K562 (cell line): ENCODE results near the gene GPR78. TPM values are rescaled to one million over a fixed set of nuclear protein-coding genes. Genes with fewer than 3 reads are reported as not detected.

Source experiments
- ATAC-seq: fragments of 200-7000 bp; cut with Tn5 transposase; 3 replicates; pipeline ENCODE4 v1.9.1; 2020; ENCODE audit warnings: moderate library complexity
- BruUV-seq: library from RNA; stranded (reverse); fragments of 400-500 nt; replicated peaks from 2 replicates; lab custom pipeline; 2021; lab: Mats Ljungman, UMichigan
- CTCF ChIA-PET: fragments of 300-600 bp; formaldehyde crosslinking; extraction: SDS; loops from one replicate; lab custom pipeline; 2021; ENCODE audit warnings: low intra/inter-chr PET ratio; lab: Yijun Ruan, JAX
- POLR2A ChIA-PET: fragments of 300-600, 350-650 bp; sonication (Branson Sonifier 250); formaldehyde crosslinking; extraction: SDS; loops from one replicate; lab custom pipeline; 2021; ENCODE audit warnings: antibody characterized with exemption, inconsistent platforms; lab: Yijun Ruan, JAX
- DNase-seq, 4 experiments: peaks; one replicate each; pipeline versions ENCODE4 v3.0.0 to v3.0.0-alpha.2; 2011 to 2018; ENCODE audit warnings: low spot score in 3 of 4, mixed read lengths in 3 of 4; ENCODE audit errors: extremely low read depth in 1 of 4
- FAIRE-seq: peaks from 2 replicates; lab custom pipeline; 2011; peaks lifted over from hg19 to GRCh38; lab: Jason Lieb, UNC
- H2AFZ ChIP-seq: 2 replicates; pipeline ENCODE4 v1.6.0; 2011; ENCODE audit warnings: low read depth, low read length, control low read depth, inconsistent platforms
- H3K27ac ChIP-seq: fragments of 200-600 bp; 3 replicates; pipeline ENCODE4 v1.8.0; 2011; ENCODE audit warnings: low read depth, mild to moderate bottlenecking, control low read depth, inconsistent platforms, low read length, moderate library complexity, mixed read lengths; ENCODE audit errors: extremely low read depth
- H3K27me3 ChIP-seq, 2 experiments: fragments of 300-600 bp in 1 of 2; 2 replicates in 1 of 2; 3 replicates in 1 of 2; pipeline versions ENCODE4 v1.6.0 to v1.8.0; 2011; ENCODE audit warnings: inconsistent platforms in 2 of 2, low read length in 2 of 2, mild to moderate bottlenecking in 1 of 2, mixed read lengths in 1 of 2, moderate library complexity in 1 of 2; ENCODE audit not compliant: control insufficient read depth in 2 of 2, insufficient read depth in 2 of 2
- H3K36me3 ChIP-seq: fragments of 300-600 bp; 3 replicates; pipeline ENCODE4 v1.8.0; 2011; ENCODE audit warnings: mild to moderate bottlenecking, low read length, inconsistent platforms; ENCODE audit not compliant: control insufficient read depth, insufficient read depth
- H3K4me1 ChIP-seq, 2 experiments: fragments of 200-600 bp in 1 of 2; replicated peaks in 1 of 2; 2 replicates in 1 of 2; 3 replicates in 1 of 2; pipeline versions ENCODE4 v1.5.1 to v1.8.0; 2011; ENCODE audit warnings: inconsistent platforms in 2 of 2, low read length in 2 of 2, mild to moderate bottlenecking in 1 of 2, mixed read lengths in 1 of 2, moderate library complexity in 1 of 2; ENCODE audit not compliant: control insufficient read depth in 2 of 2, insufficient read depth in 2 of 2
- H3K4me2 ChIP-seq: 2 replicates; pipeline ENCODE4 v1.6.1; 2011; ENCODE audit warnings: low read length, control low read depth, inconsistent platforms, mixed read lengths; ENCODE audit not compliant: insufficient read depth
- H3K4me3 ChIP-seq: fragments of 200-600 bp; sonication (generic), shearing (Covaris generic); 2 replicates; pipeline ENCODE4 v1.5.1; 2016; ENCODE audit warnings: control low read depth, inconsistent platforms
- H3K79me2 ChIP-seq: fragments of 200-600 bp; 3 replicates; pipeline ENCODE4 v1.8.0; 2011; ENCODE audit warnings: low read length, inconsistent platforms; ENCODE audit not compliant: control insufficient read depth, insufficient read depth
- H3K9ac ChIP-seq, 2 experiments: 2 replicates each; pipeline versions ENCODE4 v1.6.0 to v1.6.1; 2011; ENCODE audit warnings: low read depth in 2 of 2, low read length in 2 of 2, control low read depth in 1 of 2, inconsistent platforms in 1 of 2, mild to moderate bottlenecking in 1 of 2, mixed read lengths in 1 of 2; ENCODE audit not compliant: insufficient read depth in 1 of 2
- H3K9me1 ChIP-seq: one replicate; pipeline ENCODE4 v1.6.0; 2011; ENCODE audit warnings: inconsistent platforms, mild to moderate bottlenecking, low read length, moderate library complexity; ENCODE audit not compliant: control insufficient read depth, insufficient read depth
- H3K9me3 ChIP-seq: replicated peaks from 2 replicates; pipeline ENCODE4 v1.5.1; 2011; ENCODE audit warnings: low read depth, low read length, inconsistent platforms; ENCODE audit not compliant: control insufficient read depth, insufficient read depth
- H4K20me1 ChIP-seq: replicated peaks from 2 replicates; pipeline ENCODE4 v1.6.1; 2011; ENCODE audit warnings: low read length, inconsistent platforms, mixed read lengths; ENCODE audit not compliant: control insufficient read depth, insufficient read depth
- ATF3 ChIP-seq, 2 experiments: fragments of 450-650 bp in 1 of 2; sonication (generic) in 1 of 2; formaldehyde crosslinking in 1 of 2; IDR thresholded peaks in 1 of 2; conservative IDR thresholded peaks in 1 of 2; 2 replicates each; pipeline versions ENCODE4 v1.6.1 to v1.8.1; 2016 to 2023; ENCODE audit warnings: mild to moderate bottlenecking in 2 of 2, moderate library complexity in 2 of 2, inconsistent platforms in 1 of 2, missing genetic modification reagents in 1 of 2
- DPF2 ChIP-seq: fragments of 450-650 bp; IDR thresholded peaks from 2 replicates; pipeline ENCODE4 v1.6.1; 2016
- ETV6 ChIP-seq, 3 experiments: fragments of 150-350 bp in 1 of 3; sonication (generic) in 1 of 3; formaldehyde crosslinking in 1 of 3; IDR thresholded peaks; 2 replicates each; pipeline versions ENCODE4 v1.6.1 to v1.8.0; 2014 to 2022; ENCODE audit warnings: borderline replicate concordance in 2 of 3, low read depth in 2 of 3, antibody characterized with exemption in 1 of 3, low read length in 1 of 3, mild to moderate bottlenecking in 1 of 3, missing genetic modification reagents in 1 of 3
- FUS ChIP-seq: fragments of 200-400 bp; formaldehyde crosslinking; optimal IDR thresholded peaks from 2 replicates; pipeline ENCODE3; 2017; ENCODE audit warnings: low read depth, low read length
- GABPB1 ChIP-seq: sonication (generic); formaldehyde crosslinking; IDR thresholded peaks from 2 replicates; pipeline ENCODE4 v1.8.0; 2022; ENCODE audit warnings: mild to moderate bottlenecking, missing genetic modification reagents
- HMGXB4 ChIP-seq: sonication (generic); formaldehyde crosslinking; IDR thresholded peaks from 2 replicates; pipeline ENCODE4 v1.8.1; 2023; ENCODE audit warnings: mild to moderate bottlenecking, missing genetic modification reagents
- HNRNPLL ChIP-seq: fragments of 200-400 bp; formaldehyde crosslinking; IDR thresholded peaks from 2 replicates; pipeline ENCODE4 v1.6.1; 2017; ENCODE audit warnings: low read length, low read depth, mild to moderate bottlenecking; ENCODE audit not compliant: poor library complexity, severe bottlenecking
- KDM4B ChIP-seq, 2 experiments: fragments of 450-650 bp in 1 of 2; sonication (generic) in 1 of 2; IDR thresholded peaks; 2 replicates each; pipeline ENCODE4 v1.6.1; 2016 to 2017; ENCODE audit warnings: borderline replicate concordance in 2 of 2, antibody characterized with exemption in 1 of 2, low read depth in 1 of 2, mild to moderate bottlenecking in 1 of 2
- KLF16 ChIP-seq: IDR thresholded peaks from 2 replicates; pipeline ENCODE4 v1.6.1; 2016; ENCODE audit warnings: antibody characterized with exemption
- NFIC ChIP-seq: fragments of 450-650 bp; IDR thresholded peaks from 2 replicates; pipeline ENCODE4 v1.6.1; 2017; ENCODE audit warnings: mild to moderate bottlenecking, inconsistent platforms
- NFXL1 ChIP-seq: fragments of 450-650 bp; formaldehyde crosslinking; IDR thresholded peaks from 2 replicates; pipeline ENCODE4 v1.4.0; 2021; ENCODE audit warnings: mild to moderate bottlenecking
- SIX5 ChIP-seq, 2 experiments: IDR thresholded peaks; 2 replicates each; pipeline ENCODE4 v1.6.1; 2011; ENCODE audit warnings: low read length in 2 of 2, borderline replicate concordance in 1 of 2, low read depth in 1 of 2, mild to moderate bottlenecking in 1 of 2, moderate library complexity in 1 of 2; ENCODE audit not compliant: insufficient read depth in 1 of 2
- TBL1XR1 ChIP-seq, 2 experiments: IDR thresholded peaks; 2 replicates each; pipeline ENCODE4 v1.6.1; 2012; ENCODE audit warnings: improper control_type of control experiment in 2 of 2, low read length in 2 of 2, mild to moderate bottlenecking in 1 of 2
- ZC3H8 ChIP-seq: fragments of 450-650 bp; IDR thresholded peaks from 2 replicates; pipeline ENCODE4 v1.6.1; 2017
- ZNF354B ChIP-seq: fragments of 250-450 bp; sonication (Bioruptor Pico); IDR thresholded peaks from 2 replicates; pipeline ENCODE4 v1.4.0; 2020
- ZNF583 ChIP-seq: fragments of 250-450 bp; sonication (Bioruptor Pico); IDR thresholded peaks from 2 replicates; pipeline ENCODE4 v1.4.0; 2020
- WGBS: fragments of 100-300 bp; shearing (Covaris generic); methylation state at CpG from one replicate; pipeline ENCODE4 v1.1.6; 2016; ENCODE audit warnings: low coverage, mixed read lengths; ENCODE audit not compliant: insufficient coverage; ENCODE audit errors: missing lambda C conversion rate; 5-methylcytosine and 5-hydroxymethylcytosine counted together
- in situ Hi-C: fragments of 300-500 bp; cut with MboI; formaldehyde crosslinking; loops from 4 replicates; pipeline ENCODE4 v1.15.0; 2018; ENCODE audit warnings: inconsistent platforms, mixed read lengths
- intact Hi-C: fragments of 100-400 bp; cut with micrococcal nuclease; formaldehyde crosslinking; loops from 2 replicates; pipeline ENCODE4 v1.14.2; 2022
- polyA plus RNA-seq, 8 experiments: library from polyadenylated mRNA; depleted of rRNA in 4 of 8; stranded (reverse) in 5 of 8; unstranded in 3 of 8; fragments of >200 nt; fragmentation: Nextera tagmentation in 2 of 8; fragmentation: Illumina TruSeq in 1 of 8; extraction: Ambion mirVana in 2 of 8; extraction: Trizol in 1 of 8; gene quantifications; 2 replicates each; pipeline versions ENCODE4 v1.2.1 to v1.2.3, GENCODE V29; 2011 to 2014; ENCODE audit warnings: inconsistent platforms in 1 of 8, missing spikeins in 1 of 8
- total RNA-seq, 7 experiments: library from RNA; depleted of rRNA in 6 of 7; stranded (reverse); fragments of >200 nt in 6 of 7; fragmentation: Illumina TruSeq in 2 of 7; extraction: Trizol in 2 of 7; gene quantifications; 2 replicates each; pipeline versions ENCODE4 v1.2.1 to v1.2.3, GENCODE V29; 2011 to 2021; ENCODE audit warnings: low replicate concordance in 1 of 7

GPR78 gene
- total and polyA plus RNA-seq, 9 of the 15 experiments (the other 6 are each of a cell fraction or from before 2014, with no cell fraction given) = 0.04 to 0.13 (median 0.07) TPM; not detected in 4

GRCh38 chr4:8595237-8596087 lies 15.3 kb downstream of the GPR78 start:
- H3K4me3 ChIP-seq = no peak overlapping the region
- no peak overlapping the region for H3K27ac ChIP-seq
- peaks cover 13 to 41% of the 10 kb centered on the region in 2 experiments; a peak in 4 of 5 replicates for H3K4me1 ChIP-seq
- no TSS peak for BruUV-seq
- no peak for ATAC-seq
- H2AFZ ChIP-seq = no peak overlapping the region
- DNase-seq = no peak
- peaks cover 10% of the 10 kb centered on the region for H4K20me1 ChIP-seq
- no peak overlapping the region for H3K4me2 ChIP-seq
- H3K27me3 ChIP-seq = peaks cover 7 to 20% of the 10 kb centered on the region in 2 experiments; a peak in 3 of 5 replicates
- H3K79me2 ChIP-seq = no peaks in the 10 kb centered on the region; the same call in 2 of the 3 replicates
- in situ Hi-C loops (loop anchor here (5.0 kb wide), 1 partner anchor 133 kb away; no protein-coding TSS in a partner anchor), intact Hi-C loops (no loop called here)
- POLR2A ChIA-PET = no interaction called here
- no peak for FAIRE-seq
- WGBS = 25% methylated on average over 15 of the region's 16 CpGs
- H3K9ac ChIP-seq = no peak overlapping the region
- no peaks in the 10 kb centered on the region for H3K9me1 ChIP-seq
- no peaks in the 10 kb centered on the region for H3K9me3 ChIP-seq
- no peaks in the 10 kb centered on the region for H3K36me3 ChIP-seq
- CTCF ChIA-PET = interaction anchor here (0.7 to 4.4 kb wide), 3 partner anchors 122 to 193 kb away, joined by 3 to 64 read pairs (median 4); no protein-coding TSS in a partner anchor
- TF ChIP-seq KDM4B (IDR thresholded peaks at IDR 0.05; ENCODE audit: borderline replicate concordance in 2 of 2, low read depth in 1 of 2) = no peak
- TF ChIP-seq KLF16 = no peak
- TF ChIP-seq TBL1XR1 (IDR thresholded peaks at IDR 0.05; ENCODE audit: low read length in 2 of 2) = no peak
- no peak for TF ChIP-seq HMGXB4 (CRISPR knock-in tag)
- TF ChIP-seq ZNF583 = no peak
- no peak for TF ChIP-seq HNRNPLL
- peak; percentile 44; the same call in 1 of the 2 replicates for TF ChIP-seq NFIC
- no peak for TF ChIP-seq GABPB1 (CRISPR knock-in tag)
- TF ChIP-seq SIX5 (IDR thresholded peaks at IDR 0.05; ENCODE audit: borderline replicate concordance in 1 of 2, insufficient read depth in 1 of 2, low read depth in 1 of 2, low read length in 2 of 2) = no peak
- no peak for TF ChIP-seq ETV6 (IDR thresholded peaks at IDR 0.05; ENCODE audit: borderline replicate concordance in 1 of 2, low read depth in 2 of 2, low read length in 1 of 2)
- TF ChIP-seq ETV6 (CRISPR knock-in tag; IDR thresholded peaks at IDR 0.05; ENCODE audit: borderline replicate concordance) = no peak
- no peak for TF ChIP-seq DPF2
- TF ChIP-seq ZNF354B = no peak
- TF ChIP-seq FUS = no peak
- TF ChIP-seq NFXL1 (CRISPR knock-in tag) = no peak
- TF ChIP-seq ATF3 (IDR thresholded peaks at IDR 0.05) = 0 out of 2 replicates have a peak, but pooled peaks have one; percentile 16
- TF ChIP-seq ATF3 (CRISPR knock-in tag; conservative IDR thresholded peaks at IDR 0.05) = no peak
- TF ChIP-seq ZC3H8 = no peak
